SH-SY5Y (cell line): ENCODE data around the gene MCM7.

ENCODE experiments used
- GATA2 ChIP-seq: IDR thresholded peaks from 2 replicates; pipeline ENCODE4 v1.6.1; 2011; ENCODE audit warnings: mild to moderate bottlenecking, low read depth, low read length
- GATA3 ChIP-seq: IDR thresholded peaks from 2 replicates; pipeline ENCODE4 v1.6.1; 2011; ENCODE audit warnings: low read depth, mild to moderate bottlenecking, low read length, moderate library complexity

DNA sequence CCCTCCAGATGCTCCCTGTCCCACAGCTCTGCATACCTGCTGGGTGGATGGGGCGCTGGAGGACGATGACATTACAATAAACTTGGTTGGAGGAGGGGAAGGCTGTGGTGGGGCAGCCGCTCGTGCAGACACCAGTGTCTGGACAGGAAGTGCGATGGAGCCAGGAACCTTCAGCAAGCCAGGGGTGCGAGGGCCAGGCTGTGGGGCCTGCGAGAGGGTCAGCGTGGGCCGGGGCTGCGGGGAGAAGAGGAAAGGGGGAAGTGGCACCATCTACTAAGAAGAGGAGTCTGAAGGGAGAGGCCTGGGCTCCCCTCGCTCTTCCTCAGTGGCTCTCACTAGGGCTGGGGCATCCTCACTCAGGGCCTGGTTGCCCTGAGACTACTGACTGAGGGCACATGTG is 6.7 kb upstream of the MCM7 start:
- TF ChIP-seq GATA2 (no peak), GATA3 (no peak)
